ENCODE measurements around the gene KCNQ1.

- TF ChIP-seq CTCF (IDR thresholded peaks at IDR 0.05) (no peak), EP300 (IDR thresholded peaks at IDR 0.05) (no peak), POLR2A (IDR thresholded peaks at IDR 0.05) (no peak)
Measured at GRCh38 chr11:2886936-2887335, 442.1 kb downstream of the KCNQ1 start.
